ENCODE measurements around the gene SOCS7. TPM values are rescaled to one million over a fixed set of nuclear protein-coding genes. Genes with fewer than 3 reads are reported as not detected.

SOCS7 gene
- total RNA-seq, 1 donor from 2014 or later = 14.0 TPM

- DNase-seq = no peak
- ChIA-PET CTCF (interaction anchor here (1.0 kb wide), 1 partner anchor 69 kb away, joined by 4 read pairs; no protein-coding TSS in a partner anchor), POLR2A (no interaction called here)
- Mint-ChIP-seq H3K4me1 (peaks cover 17% of the 10 kb centered on the region), H3K36me3 (ENCODE audit: low read depth) (no peaks in the 10 kb centered on the region), H3K4me3 (no peak overlapping the region), H3K9me3 (no peaks in the 10 kb centered on the region), H3K27ac (no peak overlapping the region), H3K27me3 (peaks cover 50% of the 10 kb centered on the region)
- intact Hi-C loops (cut with micrococcal nuclease) = no loop called here
- ATAC-seq (ENCODE audit: low read depth) = no peak
- no peak for TF ChIP-seq CTCF (IDR thresholded peaks at IDR 0.05)
Measured at GRCh38 chr17:38418062-38418692, 66.5 kb downstream of the SOCS7 start.

- Mint-ChIP-seq H3K27me3 (peaks cover 54% of the 10 kb centered on the region), H3K4me3 (peak overlapping the region; percentile 59)
- CTCF ChIA-PET = interaction anchor here (1.0 kb wide), 1 partner anchor 70 kb away, joined by 4 read pairs; no protein-coding TSS in a partner anchor
Measured at GRCh38 chr17:38418693-38419507, 67.3 kb downstream of the SOCS7 start.

GRCh38 chr17:38419508-38419981 is 67.9 kb downstream of the SOCS7 start:
- intact Hi-C loops (cut with micrococcal nuclease) = no loop called here
- ATAC-seq (ENCODE audit: low read depth) (no peak), DNase-seq (no peak)
- Mint-ChIP-seq H3K9me3 (no peaks in the 10 kb centered on the region), H3K4me3 (no peak overlapping the region), H3K4me1 (peaks cover 17% of the 10 kb centered on the region), H3K27ac (no peak overlapping the region), H3K36me3 (ENCODE audit: low read depth) (no peaks in the 10 kb centered on the region), H3K27me3 (peaks cover 60% of the 10 kb centered on the region)
- POLR2A ChIA-PET = no interaction called here
- TF ChIP-seq CTCF (IDR thresholded peaks at IDR 0.05) = no peak
- CTCF ChIA-PET = no interaction called here

More at GRCh38 chr17:38418693-38419507, 67.3 kb downstream of the SOCS7 start:
- no peak for ATAC-seq (ENCODE audit: low read depth)
- Mint-ChIP-seq H3K4me1 (peaks cover 17% of the 10 kb centered on the region), H3K9me3 (no peaks in the 10 kb centered on the region), H3K27ac (no peak overlapping the region), H3K36me3 (ENCODE audit: low read depth) (no peaks in the 10 kb centered on the region)
- intact Hi-C loops (cut with micrococcal nuclease) = no loop called here
- POLR2A ChIA-PET = no interaction called here
- DNase-seq = no peak
- TF ChIP-seq CTCF (IDR thresholded peaks at IDR 0.05) = no peak

- peaks cover 11% of the 10 kb centered on the region for H3K4me1 Mint-ChIP-seq
- no peaks in the 10 kb centered on the region for H3K9me3 Mint-ChIP-seq
- ChIA-PET POLR2A (no interaction called here), CTCF (interaction anchor here (1.9 kb wide), 1 partner anchor 9 kb away, joined by 6 read pairs; no protein-coding TSS in a partner anchor)
- no peak overlapping the region for H3K27ac Mint-ChIP-seq
- H3K27me3 Mint-ChIP-seq = peaks cover 66% of the 10 kb centered on the region
- intact Hi-C loops (cut with micrococcal nuclease) = loop anchor here (10.0 kb wide), 1 partner anchor 164 kb away; no protein-coding TSS in a partner anchor
- no peak for ATAC-seq (ENCODE audit: low read depth)
- H3K4me3 Mint-ChIP-seq = no peak overlapping the region
- no peak for DNase-seq
- TF ChIP-seq CTCF (IDR thresholded peaks at IDR 0.05) = no peak
- H3K36me3 Mint-ChIP-seq (ENCODE audit: low read depth) = no peaks in the 10 kb centered on the region
Measured at GRCh38 chr17:38420518-38420917, 68.9 kb downstream of the SOCS7 start.
